ENCODE data around the gene PLXDC1.

DNA sequence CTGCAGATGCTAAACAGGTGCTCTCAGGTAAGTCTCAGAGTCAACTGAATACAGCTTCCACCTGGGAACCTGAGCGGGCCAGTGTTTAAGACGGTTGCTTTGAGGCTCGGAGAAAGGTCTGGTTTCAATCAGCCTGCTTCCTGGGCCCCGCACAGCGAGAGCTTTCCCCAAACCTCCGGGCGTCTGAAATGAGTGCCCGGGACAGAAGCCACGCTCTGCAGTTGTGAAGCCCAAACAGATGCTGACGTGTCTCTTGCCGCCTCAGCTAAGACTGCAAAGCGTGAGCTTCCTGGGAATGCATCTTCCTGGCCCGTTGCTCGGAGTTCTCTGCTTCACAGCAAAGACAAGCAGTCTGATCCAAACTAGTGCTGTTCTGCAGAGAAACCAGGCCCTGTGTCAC, 36.7 kb downstream of the PLXDC1 start:
- TF ChIP-seq, protein P1, sequence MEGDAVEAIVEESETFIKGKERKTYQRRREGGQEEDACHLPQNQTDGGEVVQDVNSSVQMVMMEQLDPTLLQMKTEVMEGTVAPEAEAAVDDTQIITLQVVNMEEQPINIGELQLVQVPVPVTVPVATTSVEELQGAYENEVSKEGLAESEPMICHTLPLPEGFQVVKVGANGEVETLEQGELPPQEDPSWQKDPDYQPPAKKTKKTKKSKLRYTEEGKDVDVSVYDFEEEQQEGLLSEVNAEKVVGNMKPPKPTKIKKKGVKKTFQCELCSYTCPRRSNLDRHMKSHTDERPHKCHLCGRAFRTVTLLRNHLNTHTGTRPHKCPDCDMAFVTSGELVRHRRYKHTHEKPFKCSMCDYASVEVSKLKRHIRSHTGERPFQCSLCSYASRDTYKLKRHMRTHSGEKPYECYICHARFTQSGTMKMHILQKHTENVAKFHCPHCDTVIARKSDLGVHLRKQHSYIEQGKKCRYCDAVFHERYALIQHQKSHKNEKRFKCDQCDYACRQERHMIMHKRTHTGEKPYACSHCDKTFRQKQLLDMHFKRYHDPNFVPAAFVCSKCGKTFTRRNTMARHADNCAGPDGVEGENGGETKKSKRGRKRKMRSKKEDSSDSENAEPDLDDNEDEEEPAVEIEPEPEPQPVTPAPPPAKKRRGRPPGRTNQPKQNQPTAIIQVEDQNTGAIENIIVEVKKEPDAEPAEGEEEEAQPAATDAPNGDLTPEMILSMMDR (IDR thresholded peaks at IDR 0.05), result no peak
- TF ChIP-seq POLR2A (IDR thresholded peaks at IDR 0.05) (no peak), EP300 (IDR thresholded peaks at IDR 0.05) (no peak)
